ENCODE measurements around the gene RASSF3. TPM values are rescaled to one million over a fixed set of nuclear protein-coding genes. Genes with fewer than 3 reads are reported as not detected.

Gene RASSF3
- total RNA-seq, 1 donor, result 13.8 TPM

DNA sequence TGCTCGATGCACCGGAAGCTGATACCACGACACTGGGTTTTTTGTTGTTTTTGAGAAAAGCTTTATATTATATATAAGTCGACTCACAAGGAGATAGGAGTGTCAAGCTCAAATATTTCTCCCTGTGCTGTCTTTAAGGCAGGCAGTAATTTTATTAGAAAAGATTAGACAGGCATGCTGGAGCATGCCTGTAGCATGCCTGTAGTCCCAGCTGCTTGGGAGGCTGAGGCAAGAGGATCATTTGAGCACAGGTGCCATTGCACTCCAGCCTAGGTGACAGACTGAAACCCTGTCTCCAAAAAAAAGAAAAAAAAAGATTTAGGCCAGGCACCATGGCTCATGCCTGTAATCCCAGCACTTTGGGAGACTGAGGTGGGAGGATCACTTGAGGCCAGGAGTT lies 97.1 kb downstream of the RASSF3 start:
- Histone ChIP-seq H3K9me3 (ENCODE audit: low read depth, low read length) (no peaks in the 10 kb centered on the region), H2AFZ (ENCODE audit: low read length) (no peak overlapping the region), H3K4me3 (ENCODE audit: insufficient read depth, low read length) (no peak overlapping the region), H4K20me1 (ENCODE audit: insufficient read depth, low read length) (no peaks in the 10 kb centered on the region), H3K36me3 (ENCODE audit: insufficient read depth, low read length) (no peaks in the 10 kb centered on the region), H3K79me2 (ENCODE audit: insufficient read depth, low read length) (no peaks in the 10 kb centered on the region), H3K4me1 (ENCODE audit: insufficient read depth, low read length) (no peaks in the 10 kb centered on the region), H3K27ac (ENCODE audit: low read depth, low read length) (no peak overlapping the region), H3K27me3 (ENCODE audit: insufficient read depth, low read length) (no peaks in the 10 kb centered on the region), H3K4me2 (ENCODE audit: insufficient read depth, low read length) (no peak overlapping the region)
- TF ChIP-seq, protein P1, sequence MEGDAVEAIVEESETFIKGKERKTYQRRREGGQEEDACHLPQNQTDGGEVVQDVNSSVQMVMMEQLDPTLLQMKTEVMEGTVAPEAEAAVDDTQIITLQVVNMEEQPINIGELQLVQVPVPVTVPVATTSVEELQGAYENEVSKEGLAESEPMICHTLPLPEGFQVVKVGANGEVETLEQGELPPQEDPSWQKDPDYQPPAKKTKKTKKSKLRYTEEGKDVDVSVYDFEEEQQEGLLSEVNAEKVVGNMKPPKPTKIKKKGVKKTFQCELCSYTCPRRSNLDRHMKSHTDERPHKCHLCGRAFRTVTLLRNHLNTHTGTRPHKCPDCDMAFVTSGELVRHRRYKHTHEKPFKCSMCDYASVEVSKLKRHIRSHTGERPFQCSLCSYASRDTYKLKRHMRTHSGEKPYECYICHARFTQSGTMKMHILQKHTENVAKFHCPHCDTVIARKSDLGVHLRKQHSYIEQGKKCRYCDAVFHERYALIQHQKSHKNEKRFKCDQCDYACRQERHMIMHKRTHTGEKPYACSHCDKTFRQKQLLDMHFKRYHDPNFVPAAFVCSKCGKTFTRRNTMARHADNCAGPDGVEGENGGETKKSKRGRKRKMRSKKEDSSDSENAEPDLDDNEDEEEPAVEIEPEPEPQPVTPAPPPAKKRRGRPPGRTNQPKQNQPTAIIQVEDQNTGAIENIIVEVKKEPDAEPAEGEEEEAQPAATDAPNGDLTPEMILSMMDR (IDR thresholded peaks at IDR 0.05; ENCODE audit: extremely low read depth, low read depth, low read length), result no peak
- DNase-seq (ENCODE audit: insufficient read length, low spot score, missing footprints), result no peak

GRCh38 chr12:64707926-64708325 lies 97.6 kb downstream of the RASSF3 start:
- H3K36me3 ChIP-seq (ENCODE audit: insufficient read depth, low read length), result no peaks in the 10 kb centered on the region
- no peaks in the 10 kb centered on the region for H3K4me1 ChIP-seq (ENCODE audit: insufficient read depth, low read length)
- no peaks in the 10 kb centered on the region for H3K79me2 ChIP-seq (ENCODE audit: insufficient read depth, low read length)
- TF ChIP-seq, protein P1 (IDR thresholded peaks at IDR 0.05; ENCODE audit: extremely low read depth, low read depth, low read length), result no peak
- H3K27me3 ChIP-seq (ENCODE audit: insufficient read depth, low read length), result no peaks in the 10 kb centered on the region
- H2AFZ ChIP-seq (ENCODE audit: low read length), result no peak overlapping the region
- no peaks in the 10 kb centered on the region for H4K20me1 ChIP-seq (ENCODE audit: insufficient read depth, low read length)
- H3K4me3 ChIP-seq (ENCODE audit: insufficient read depth, low read length), result no peak overlapping the region
- no peak overlapping the region for H3K4me2 ChIP-seq (ENCODE audit: insufficient read depth, low read length)
- no peak for DNase-seq (ENCODE audit: insufficient read length, low spot score, missing footprints)
- no peaks in the 10 kb centered on the region for H3K9me3 ChIP-seq (ENCODE audit: low read depth, low read length)
- no peak overlapping the region for H3K27ac ChIP-seq (ENCODE audit: low read depth, low read length)

GRCh38 chr12:64709429-64709828 lies 99.1 kb downstream of the RASSF3 start:
- Histone ChIP-seq H3K36me3 (ENCODE audit: insufficient read depth, low read length) (no peaks in the 10 kb centered on the region), H3K27ac (ENCODE audit: low read depth, low read length) (no peak overlapping the region), H3K27me3 (ENCODE audit: insufficient read depth, low read length) (no peaks in the 10 kb centered on the region), H3K9me3 (ENCODE audit: low read depth, low read length) (no peaks in the 10 kb centered on the region), H3K4me2 (ENCODE audit: insufficient read depth, low read length) (no peak overlapping the region), H3K4me3 (ENCODE audit: insufficient read depth, low read length) (no peak overlapping the region), H3K79me2 (ENCODE audit: insufficient read depth, low read length) (no peaks in the 10 kb centered on the region), H2AFZ (ENCODE audit: low read length) (no peak overlapping the region), H3K4me1 (ENCODE audit: insufficient read depth, low read length) (no peaks in the 10 kb centered on the region), H4K20me1 (ENCODE audit: insufficient read depth, low read length) (no peaks in the 10 kb centered on the region)
- TF ChIP-seq, protein P1 (IDR thresholded peaks at IDR 0.05; ENCODE audit: extremely low read depth, low read depth, low read length), result no peak
- no peak for DNase-seq (ENCODE audit: insufficient read length, low spot score, missing footprints)

- no peak overlapping the region for H3K4me2 ChIP-seq (ENCODE audit: insufficient read depth, low read length)
- no peak overlapping the region for H2AFZ ChIP-seq (ENCODE audit: low read length)
- no peaks in the 10 kb centered on the region for H3K27me3 ChIP-seq (ENCODE audit: insufficient read depth, low read length)
- no peaks in the 10 kb centered on the region for H3K79me2 ChIP-seq (ENCODE audit: insufficient read depth, low read length)
- H3K4me1 ChIP-seq (ENCODE audit: insufficient read depth, low read length), result peaks cover 8% of the 10 kb centered on the region
- H3K36me3 ChIP-seq (ENCODE audit: insufficient read depth, low read length), result peaks cover 16% of the 10 kb centered on the region
- TF ChIP-seq, protein P1 (IDR thresholded peaks at IDR 0.05; ENCODE audit: extremely low read depth, low read depth, low read length), result no peak
- no peaks in the 10 kb centered on the region for H4K20me1 ChIP-seq (ENCODE audit: insufficient read depth, low read length)
- no peaks in the 10 kb centered on the region for H3K9me3 ChIP-seq (ENCODE audit: low read depth, low read length)
- no peak overlapping the region for H3K4me3 ChIP-seq (ENCODE audit: insufficient read depth, low read length)
- no peak overlapping the region for H3K27ac ChIP-seq (ENCODE audit: low read depth, low read length)
- no peak for DNase-seq (ENCODE audit: insufficient read length, low spot score, missing footprints)
Observed at GRCh38 chr12:64713376-64713775, 103.1 kb downstream of the RASSF3 start.

All from osteoblast (primary cell).